Activated naive CD8-positive, alpha-beta T cell treated with anti-CD3 and anti-CD28 coated beads, Interleukin-2, amount 50 U/mL, for 16 hours (primary cell): ENCODE results near the gene CYBB.

Experiments used
- DNase-seq: peaks from one replicate; pipeline ENCODE4 v3.0.0-alpha.2; 2020; ENCODE audit warnings: low read depth, low spot score

The CYBB gene

GRCh38 chrX:37840931-37841330 lies 61.1 kb downstream of the CYBB start:
- DNase-seq: no peak

- no peak for DNase-seq
These were observed 64.8 kb downstream of the CYBB start for GRCh38 chrX:37844622-37845021.

DNA sequence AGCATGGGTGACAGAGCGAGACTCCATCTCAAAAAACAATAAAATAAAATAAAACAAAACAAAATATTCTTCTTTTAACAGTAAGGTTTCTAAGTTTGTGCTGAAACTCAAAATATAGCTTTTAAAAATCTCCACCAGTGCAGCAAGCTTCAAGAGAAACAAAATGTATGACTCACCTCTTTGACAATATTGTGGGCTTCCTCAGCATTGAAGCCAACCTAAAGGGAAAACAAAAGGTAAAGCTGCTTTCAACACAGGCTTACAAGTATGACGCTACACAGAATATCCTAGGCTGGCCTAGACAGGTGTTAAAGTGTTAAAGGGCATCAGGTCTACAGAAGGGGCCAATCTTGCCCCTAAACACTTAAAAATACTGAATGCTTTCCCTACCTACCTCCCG lies 66.3 kb downstream of the CYBB start:
- no peak for DNase-seq

- no peak for DNase-seq
These were observed 66.7 kb downstream of the CYBB start for GRCh38 chrX:37846558-37846933.

DNA sequence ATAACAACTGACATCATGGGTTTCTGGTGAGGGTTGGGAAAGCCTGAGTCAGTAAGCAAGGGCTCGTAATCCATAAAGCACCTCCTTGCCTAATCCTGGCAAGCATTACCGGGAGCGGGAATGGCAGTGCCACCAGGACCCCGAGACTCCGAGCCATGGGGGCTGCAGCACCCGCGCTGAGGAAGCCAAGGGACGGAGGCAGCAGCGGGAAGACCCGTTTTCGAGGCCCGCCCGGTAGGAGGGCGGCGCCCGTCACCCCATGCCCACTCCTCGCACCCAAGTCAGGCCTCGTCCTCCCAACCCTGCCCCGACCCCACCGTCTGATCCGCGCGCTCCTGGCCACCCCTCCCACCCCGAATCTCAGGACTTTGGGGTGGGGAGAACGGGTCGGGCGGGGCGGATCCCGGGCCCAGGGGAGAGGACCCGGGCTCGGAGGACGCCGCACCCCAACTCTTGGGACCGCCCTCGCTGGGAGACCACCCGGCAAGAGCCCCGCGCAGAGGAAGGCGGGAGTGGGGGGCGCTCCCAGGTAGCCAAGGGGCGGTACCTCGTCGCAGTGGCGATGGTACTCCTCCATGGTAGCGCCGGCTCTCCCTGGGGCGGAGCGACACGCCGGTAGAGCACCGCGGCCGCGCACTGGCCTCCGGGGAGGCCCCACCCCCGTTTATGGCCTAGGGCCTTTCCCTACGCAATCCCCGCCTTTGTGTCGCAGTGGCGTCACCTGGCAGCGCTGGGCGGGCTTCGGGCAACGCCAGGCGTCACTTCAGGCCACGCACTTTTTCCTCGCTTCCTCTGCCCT lies 67.3 kb downstream of the CYBB start, which contains the start of gene DYNLT3:
Gene DYNLT3, minus strand, starts transcription at position 638 of the 799 bp plus-strand sequence. Its CDS starts 61 bp downstream, at position 577.
- peak; percentile 29 for DNase-seq

GRCh38 chrX:37847733-37848197 lies 67.9 kb downstream of the CYBB start:
- no peak for DNase-seq

DNA sequence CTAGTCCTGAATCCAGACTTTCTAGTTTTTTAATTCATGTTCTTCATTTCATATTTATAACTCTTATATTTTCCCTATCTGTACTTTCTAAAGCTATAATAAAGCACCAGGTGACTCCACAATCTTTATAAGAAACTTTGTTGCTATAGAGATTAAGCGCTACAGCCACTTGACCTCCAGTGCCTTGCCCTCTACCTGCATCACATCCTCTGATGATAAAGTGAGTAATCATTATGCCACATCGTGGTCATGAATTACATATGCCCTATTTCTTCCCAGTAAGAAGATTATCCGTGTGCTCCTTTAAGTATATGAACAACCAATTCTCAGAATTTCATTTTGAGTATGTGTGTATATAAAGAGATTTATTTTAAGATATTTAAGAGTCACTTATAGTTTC lies 74.3 kb downstream of the CYBB start:
- DNase-seq: no peak

DNA sequence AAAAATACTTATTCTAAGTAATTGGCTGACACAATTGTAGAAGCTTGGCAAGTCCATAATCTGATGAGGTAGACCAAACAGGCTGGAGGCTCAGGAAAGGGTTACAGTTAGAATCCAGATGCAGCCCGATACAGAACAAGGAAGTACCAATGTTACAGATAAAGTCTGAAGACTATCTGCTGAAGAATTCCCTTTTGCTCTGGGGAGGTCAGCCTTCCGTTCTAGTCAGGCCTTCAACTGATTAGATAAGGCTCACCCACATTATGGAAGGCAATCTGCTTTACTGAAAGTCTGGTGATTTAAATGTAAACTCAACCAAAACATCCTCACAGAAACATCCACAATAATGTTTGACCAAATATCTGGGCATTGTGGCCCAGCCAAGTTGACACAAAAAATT lies 74.9 kb downstream of the CYBB start:
- no peak for DNase-seq

DNA sequence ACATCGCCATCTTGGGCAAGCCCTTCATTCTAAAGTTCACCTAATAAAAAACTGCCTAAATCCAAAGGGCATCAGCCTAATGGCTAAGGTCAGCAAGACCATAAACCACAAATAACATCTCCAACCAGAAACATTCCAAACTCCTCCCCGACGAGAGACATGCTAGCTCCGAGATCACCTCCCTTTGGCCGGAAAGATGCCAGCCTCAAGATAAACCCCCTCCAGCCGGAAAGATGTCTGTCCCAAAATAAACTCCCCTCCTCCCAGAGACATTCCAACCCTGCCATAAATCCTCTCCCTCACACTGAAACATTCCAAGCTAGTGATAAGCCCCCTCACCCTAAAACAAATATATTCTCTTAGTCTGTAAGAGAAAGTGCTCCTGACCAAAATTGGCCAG lies 80.9 kb downstream of the CYBB start:
- DNase-seq: no peak

- DNase-seq: no peak
These were observed 83.0 kb downstream of the CYBB start for GRCh38 chrX:37862851-37863250.
